Measurements from ENCODE around the gene SPESP1. TPM values are rescaled to one million over a fixed set of nuclear protein-coding genes. Genes with fewer than 3 reads are reported as not detected.

SPESP1 gene
- polyA plus RNA-seq, 1 donor from 2014 or later: not detected

DNA sequence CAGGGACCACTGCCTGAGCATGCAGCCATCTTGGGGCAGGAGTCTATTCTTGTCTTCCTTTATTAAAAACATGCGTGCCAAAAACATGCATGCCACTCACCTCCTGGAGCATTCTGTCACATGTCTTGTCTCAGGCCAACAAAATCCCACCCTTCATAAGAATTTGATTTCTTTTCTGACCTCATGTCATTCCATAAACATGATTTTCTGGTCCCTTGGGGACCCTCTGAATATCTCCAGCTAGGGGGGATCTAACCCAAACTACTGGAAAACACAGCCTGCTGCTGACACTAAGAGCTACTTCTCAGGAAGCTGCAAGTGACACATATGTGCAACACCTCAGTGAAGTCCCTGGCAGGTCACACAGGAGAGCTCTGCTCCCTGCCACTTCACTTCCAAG lies 57.4 kb downstream of the SPESP1 start:
- Histone ChIP-seq H3K4me2 (ENCODE audit: low read length) (no peak overlapping the region), H3F3A (ENCODE audit: insufficient read depth, low read length, poor library complexity, severe bottlenecking) (no peaks in the 10 kb centered on the region), H3K9me3 (ENCODE audit: low read length) (no peaks in the 10 kb centered on the region), H3K9me2 (ENCODE audit: insufficient read depth, low read length) (no peaks in the 10 kb centered on the region), H3K9ac (ENCODE audit: low read length) (no peak overlapping the region), H4K20me1 (ENCODE audit: insufficient read depth) (no peaks in the 10 kb centered on the region), H3K79me2 (replicated peaks; ENCODE audit: insufficient read depth, low read length) (no peaks in the 10 kb centered on the region), H3K27ac (ENCODE audit: low read length) (no peak overlapping the region), H2AFZ (ENCODE audit: low read depth, low read length) (no peak overlapping the region), H3K27me3 (ENCODE audit: insufficient read depth, low read depth, low read length) (no peaks in the 10 kb centered on the region), H3K4me3 (ENCODE audit: low read length) (no peak overlapping the region), H3K36me3 (ENCODE audit: insufficient read depth, low read length) (no peaks in the 10 kb centered on the region)
- TF ChIP-seq, protein P1, sequence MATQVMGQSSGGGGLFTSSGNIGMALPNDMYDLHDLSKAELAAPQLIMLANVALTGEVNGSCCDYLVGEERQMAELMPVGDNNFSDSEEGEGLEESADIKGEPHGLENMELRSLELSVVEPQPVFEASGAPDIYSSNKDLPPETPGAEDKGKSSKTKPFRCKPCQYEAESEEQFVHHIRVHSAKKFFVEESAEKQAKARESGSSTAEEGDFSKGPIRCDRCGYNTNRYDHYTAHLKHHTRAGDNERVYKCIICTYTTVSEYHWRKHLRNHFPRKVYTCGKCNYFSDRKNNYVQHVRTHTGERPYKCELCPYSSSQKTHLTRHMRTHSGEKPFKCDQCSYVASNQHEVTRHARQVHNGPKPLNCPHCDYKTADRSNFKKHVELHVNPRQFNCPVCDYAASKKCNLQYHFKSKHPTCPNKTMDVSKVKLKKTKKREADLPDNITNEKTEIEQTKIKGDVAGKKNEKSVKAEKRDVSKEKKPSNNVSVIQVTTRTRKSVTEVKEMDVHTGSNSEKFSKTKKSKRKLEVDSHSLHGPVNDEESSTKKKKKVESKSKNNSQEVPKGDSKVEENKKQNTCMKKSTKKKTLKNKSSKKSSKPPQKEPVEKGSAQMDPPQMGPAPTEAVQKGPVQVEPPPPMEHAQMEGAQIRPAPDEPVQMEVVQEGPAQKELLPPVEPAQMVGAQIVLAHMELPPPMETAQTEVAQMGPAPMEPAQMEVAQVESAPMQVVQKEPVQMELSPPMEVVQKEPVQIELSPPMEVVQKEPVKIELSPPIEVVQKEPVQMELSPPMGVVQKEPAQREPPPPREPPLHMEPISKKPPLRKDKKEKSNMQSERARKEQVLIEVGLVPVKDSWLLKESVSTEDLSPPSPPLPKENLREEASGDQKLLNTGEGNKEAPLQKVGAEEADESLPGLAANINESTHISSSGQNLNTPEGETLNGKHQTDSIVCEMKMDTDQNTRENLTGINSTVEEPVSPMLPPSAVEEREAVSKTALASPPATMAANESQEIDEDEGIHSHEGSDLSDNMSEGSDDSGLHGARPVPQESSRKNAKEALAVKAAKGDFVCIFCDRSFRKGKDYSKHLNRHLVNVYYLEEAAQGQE (IDR thresholded peaks at IDR 0.05; ENCODE audit: borderline replicate concordance): no peak
- TF ChIP-seq RAD21 (conservative IDR thresholded peaks at IDR 0.05) (no peak), POLR2AphosphoS5 (IDR thresholded peaks at IDR 0.05) (no peak), EP300 (conservative IDR thresholded peaks at IDR 0.05; ENCODE audit: poor library complexity, severe bottlenecking) (no peak), EZH2 (IDR thresholded peaks at IDR 0.05; ENCODE audit: borderline replicate concordance, insufficient read depth, low read length, poor library complexity, severe bottlenecking) (no peak), SMC3 (conservative IDR thresholded peaks at IDR 0.05; ENCODE audit: poor library complexity) (no peak), MXI1 (conservative IDR thresholded peaks at IDR 0.05; ENCODE audit: poor library complexity, severe bottlenecking) (no peak), TAF1 (IDR thresholded peaks at IDR 0.05; ENCODE audit: low read depth) (no peak)
- TF ChIP-seq, protein P2, sequence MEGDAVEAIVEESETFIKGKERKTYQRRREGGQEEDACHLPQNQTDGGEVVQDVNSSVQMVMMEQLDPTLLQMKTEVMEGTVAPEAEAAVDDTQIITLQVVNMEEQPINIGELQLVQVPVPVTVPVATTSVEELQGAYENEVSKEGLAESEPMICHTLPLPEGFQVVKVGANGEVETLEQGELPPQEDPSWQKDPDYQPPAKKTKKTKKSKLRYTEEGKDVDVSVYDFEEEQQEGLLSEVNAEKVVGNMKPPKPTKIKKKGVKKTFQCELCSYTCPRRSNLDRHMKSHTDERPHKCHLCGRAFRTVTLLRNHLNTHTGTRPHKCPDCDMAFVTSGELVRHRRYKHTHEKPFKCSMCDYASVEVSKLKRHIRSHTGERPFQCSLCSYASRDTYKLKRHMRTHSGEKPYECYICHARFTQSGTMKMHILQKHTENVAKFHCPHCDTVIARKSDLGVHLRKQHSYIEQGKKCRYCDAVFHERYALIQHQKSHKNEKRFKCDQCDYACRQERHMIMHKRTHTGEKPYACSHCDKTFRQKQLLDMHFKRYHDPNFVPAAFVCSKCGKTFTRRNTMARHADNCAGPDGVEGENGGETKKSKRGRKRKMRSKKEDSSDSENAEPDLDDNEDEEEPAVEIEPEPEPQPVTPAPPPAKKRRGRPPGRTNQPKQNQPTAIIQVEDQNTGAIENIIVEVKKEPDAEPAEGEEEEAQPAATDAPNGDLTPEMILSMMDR (IDR thresholded peaks at IDR 0.05; ENCODE audit: poor library complexity, severe bottlenecking): no peak

- no peaks in the 10 kb centered on the region for H3K36me3 ChIP-seq (ENCODE audit: insufficient read depth, low read length)
- no peaks in the 10 kb centered on the region for H3K79me2 ChIP-seq (replicated peaks; ENCODE audit: insufficient read depth, low read length)
- H4K20me1 ChIP-seq (ENCODE audit: insufficient read depth): no peaks in the 10 kb centered on the region
- H3K27me3 ChIP-seq (ENCODE audit: insufficient read depth, low read depth, low read length): no peaks in the 10 kb centered on the region
- H3K27ac ChIP-seq (ENCODE audit: low read length): no peak overlapping the region
- no peaks in the 10 kb centered on the region for H3K9me3 ChIP-seq (ENCODE audit: low read length)
- H3F3A ChIP-seq (ENCODE audit: insufficient read depth, low read length, poor library complexity, severe bottlenecking): no peaks in the 10 kb centered on the region
- no peak overlapping the region for H3K9ac ChIP-seq (ENCODE audit: low read length)
- no peak overlapping the region for H2AFZ ChIP-seq (ENCODE audit: low read depth, low read length)
- H3K4me3 ChIP-seq (ENCODE audit: low read length): no peak overlapping the region
- no peaks in the 10 kb centered on the region for H3K9me2 ChIP-seq (ENCODE audit: insufficient read depth, low read length)
- no peak overlapping the region for H3K4me2 ChIP-seq (ENCODE audit: low read length)
- TF ChIP-seq, protein P2 (IDR thresholded peaks at IDR 0.05; ENCODE audit: poor library complexity, severe bottlenecking): no peak
- TF ChIP-seq TAF1 (IDR thresholded peaks at IDR 0.05; ENCODE audit: low read depth): no peak
- no peak for TF ChIP-seq SMC3 (conservative IDR thresholded peaks at IDR 0.05; ENCODE audit: poor library complexity)
- TF ChIP-seq MXI1 (conservative IDR thresholded peaks at IDR 0.05; ENCODE audit: poor library complexity, severe bottlenecking): no peak
- TF ChIP-seq EZH2 (IDR thresholded peaks at IDR 0.05; ENCODE audit: borderline replicate concordance, insufficient read depth, low read length, poor library complexity, severe bottlenecking): no peak
- no peak for TF ChIP-seq RAD21 (conservative IDR thresholded peaks at IDR 0.05)
- TF ChIP-seq, protein P1 (IDR thresholded peaks at IDR 0.05; ENCODE audit: borderline replicate concordance): no peak
- no peak for TF ChIP-seq POLR2AphosphoS5 (IDR thresholded peaks at IDR 0.05)
- TF ChIP-seq EP300 (conservative IDR thresholded peaks at IDR 0.05; ENCODE audit: poor library complexity, severe bottlenecking): no peak
Observed at GRCh38 chr15:68989541-68990230, 59.4 kb downstream of the SPESP1 start.

All from neural cell (in vitro differentiated cells).